Keratinocyte (primary cell): ENCODE data around the gene CGB5. TPM values are rescaled to one million over a fixed set of nuclear protein-coding genes. Genes with fewer than 3 reads are reported as not detected.
A peak's percentile ranks its signal among the peaks of the same experiment; 100 is the strongest.
"Not testable (repeated sequence)": the region's sequence is repeated elsewhere in the genome, so short reads cannot be mapped to it uniquely, and the experiment has no call there.

Experiments
- DNase-seq: peaks from one replicate; pipeline ENCODE4 v3.0.0-alpha.2; 2011; ENCODE audit warnings: low read depth, missing footprints, low spot score
- FAIRE-seq: peaks from 2 replicates; lab custom pipeline; 2011; peaks lifted over from hg19 to GRCh38; lab: Jason Lieb, UNC
- H2AFZ ChIP-seq: 2 replicates; pipeline ENCODE4 v1.6.0; 2012; ENCODE audit warnings: low read length, control low read depth, inconsistent platforms; ENCODE audit not compliant: control insufficient read depth
- H3K27ac ChIP-seq: 2 replicates; pipeline ENCODE4 v1.5.1; 2011; ENCODE audit warnings: low read length; ENCODE audit not compliant: control insufficient read depth, insufficient read depth
- H3K27me3 ChIP-seq: 3 replicates; pipeline ENCODE4 v1.6.0; 2011; ENCODE audit warnings: low read length; ENCODE audit not compliant: control insufficient read depth, insufficient read depth; ENCODE audit errors: extremely low read depth
- H3K36me3 ChIP-seq, 2 experiments: 2 replicates in 1 of 2; 3 replicates in 1 of 2; pipeline ENCODE4 v1.5.1; 2011; ENCODE audit warnings: low read length in 2 of 2, mild to moderate bottlenecking in 1 of 2; ENCODE audit not compliant: control insufficient read depth in 2 of 2, insufficient read depth in 2 of 2; ENCODE audit errors: extremely low read depth in 1 of 2
- H3K4me1 ChIP-seq: 3 replicates; pipeline ENCODE4 v1.5.1; 2011; ENCODE audit warnings: low read length; ENCODE audit not compliant: control insufficient read depth, insufficient read depth; ENCODE audit errors: extremely low read depth
- H3K4me2 ChIP-seq: 3 replicates; pipeline ENCODE4 v1.6.0; 2011; ENCODE audit warnings: low read depth, low read length; ENCODE audit not compliant: control insufficient read depth, insufficient read depth; ENCODE audit errors: extremely low read depth
- H3K4me3 ChIP-seq, 3 experiments: fragments of 200-600 bp in 1 of 3; sonication (generic) in 1 of 3; 2 replicates in 2 of 3; 3 replicates in 1 of 3; pipeline ENCODE4 v1.5.1; 2011 to 2016; ENCODE audit warnings: low read length in 3 of 3, mild to moderate bottlenecking in 3 of 3, control low read depth in 2 of 3, inconsistent platforms in 1 of 3, low read depth in 1 of 3, mixed read lengths in 1 of 3, mixed run types in 1 of 3, moderate library complexity in 1 of 3; ENCODE audit not compliant: control insufficient read depth in 2 of 3, insufficient read depth in 2 of 3; ENCODE audit errors: extremely low read depth in 1 of 3
- H3K79me2 ChIP-seq: 2 replicates; pipeline ENCODE4 v1.6.0; 2012; ENCODE audit warnings: low read length; ENCODE audit not compliant: control insufficient read depth, insufficient read depth
- H3K9ac ChIP-seq: 3 replicates; pipeline ENCODE4 v1.6.0; 2011; ENCODE audit warnings: low read length; ENCODE audit not compliant: control insufficient read depth, insufficient read depth; ENCODE audit errors: extremely low read depth
- H3K9me1 ChIP-seq: 3 replicates; pipeline ENCODE4 v1.6.0; 2011; ENCODE audit warnings: low read length; ENCODE audit not compliant: control insufficient read depth, insufficient read depth; ENCODE audit errors: extremely low read depth
- H3K9me3 ChIP-seq: 2 replicates; pipeline ENCODE4 v1.5.1; 2012; ENCODE audit warnings: low read depth, low read length; ENCODE audit not compliant: control insufficient read depth
- H4K20me1 ChIP-seq: 3 replicates; pipeline ENCODE4 v1.6.0; 2011; ENCODE audit warnings: low read length; ENCODE audit not compliant: control insufficient read depth, insufficient read depth; ENCODE audit errors: extremely low read depth
- EZH2 ChIP-seq: IDR thresholded peaks from one replicate; pipeline ENCODE4 v1.6.1; 2012; ENCODE audit warnings: inconsistent platforms, mild to moderate bottlenecking, low read length, moderate library complexity
- dilution Hi-C: fragments of 300-500 bp; cut with MboI; formaldehyde crosslinking; loops from one replicate; pipeline ENCODE4 v1.7.0; 2020; ENCODE audit warnings: low sequenced_read_pairs; ENCODE audit not compliant: extremely low pct_ligation_motif_present
- polyA plus RNA-seq, 5 experiments: library from polyadenylated mRNA; depleted of rRNA in 3 of 5; stranded (reverse) in 3 of 5; stranded (forward) in 1 of 5; unstranded in 1 of 5; fragments of >200 nt; gene quantifications; 1 replicate in 1 of 5; 2 replicates in 3 of 5; 3 replicates in 1 of 5; pipeline versions ENCODE4 v1.2.1 to v1.2.3, GENCODE V29; 2011 to 2012; ENCODE audit warnings: missing spikeins in 2 of 5, low read depth in 1 of 5, low replicate concordance in 1 of 5
- TF ChIP-seq, protein P1 (sequence below), 3 experiments: IDR thresholded peaks in 1 of 3; conservative IDR thresholded peaks in 1 of 3; optimal IDR thresholded peaks in 1 of 3; 2 replicates in 2 of 3; 3 replicates in 1 of 3; pipeline versions ENCODE3 to v1.5.1; 2011; ENCODE audit warnings: low read length in 3 of 3, mild to moderate bottlenecking in 3 of 3, moderate library complexity in 2 of 3, control low read depth in 1 of 3, inconsistent platforms in 1 of 3; ENCODE audit not compliant: insufficient read depth in 2 of 3; ENCODE audit errors: extremely low read depth in 1 of 3

Gene CGB5
- polyA plus RNA-seq, 1 donor (not counting 4 experiments of a cell fraction or from before 2014, with no cell fraction given) = 0.21 TPM

- H3K79me2 ChIP-seq = no peaks in the 10 kb centered on the region
- H3K4me3 ChIP-seq = peak overlapping the region; percentile 52 to 79 (median 68)
- H3K36me3 ChIP-seq = peaks cover 0 to 2% of the 10 kb centered on the region in 2 experiments
- H3K9ac ChIP-seq = peak overlapping the region; percentile 79
- peaks cover 2% of the 10 kb centered on the region for H3K9me1 ChIP-seq
- FAIRE-seq = peak; percentile 41
- H3K9me3 ChIP-seq = no peaks in the 10 kb centered on the region
- H4K20me1 ChIP-seq = no peaks in the 10 kb centered on the region
- H3K27me3 ChIP-seq = no peaks in the 10 kb centered on the region
- H2AFZ ChIP-seq = peak overlapping the region; percentile 41
- H3K27ac ChIP-seq = peak overlapping the region; percentile 47
- no peak for DNase-seq
- peaks cover 14% of the 10 kb centered on the region for H3K4me1 ChIP-seq
- dilution Hi-C loops = no loop called here
- H3K4me2 ChIP-seq = peak overlapping the region; percentile 95
- no peak for TF ChIP-seq EZH2
- TF ChIP-seq, protein P1, sequence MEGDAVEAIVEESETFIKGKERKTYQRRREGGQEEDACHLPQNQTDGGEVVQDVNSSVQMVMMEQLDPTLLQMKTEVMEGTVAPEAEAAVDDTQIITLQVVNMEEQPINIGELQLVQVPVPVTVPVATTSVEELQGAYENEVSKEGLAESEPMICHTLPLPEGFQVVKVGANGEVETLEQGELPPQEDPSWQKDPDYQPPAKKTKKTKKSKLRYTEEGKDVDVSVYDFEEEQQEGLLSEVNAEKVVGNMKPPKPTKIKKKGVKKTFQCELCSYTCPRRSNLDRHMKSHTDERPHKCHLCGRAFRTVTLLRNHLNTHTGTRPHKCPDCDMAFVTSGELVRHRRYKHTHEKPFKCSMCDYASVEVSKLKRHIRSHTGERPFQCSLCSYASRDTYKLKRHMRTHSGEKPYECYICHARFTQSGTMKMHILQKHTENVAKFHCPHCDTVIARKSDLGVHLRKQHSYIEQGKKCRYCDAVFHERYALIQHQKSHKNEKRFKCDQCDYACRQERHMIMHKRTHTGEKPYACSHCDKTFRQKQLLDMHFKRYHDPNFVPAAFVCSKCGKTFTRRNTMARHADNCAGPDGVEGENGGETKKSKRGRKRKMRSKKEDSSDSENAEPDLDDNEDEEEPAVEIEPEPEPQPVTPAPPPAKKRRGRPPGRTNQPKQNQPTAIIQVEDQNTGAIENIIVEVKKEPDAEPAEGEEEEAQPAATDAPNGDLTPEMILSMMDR (optimal IDR thresholded peaks at IDR 0.05 in 1 of 3, IDR thresholded peaks at IDR 0.05 in 1 of 3, conservative IDR thresholded peaks at IDR 0.05 in 1 of 3; ENCODE audit: extremely low read depth in 1 of 3, insufficient read depth in 2 of 3, low read length in 3 of 3) = peak in 1 of 3 experiments; percentile 15
These were observed 12.7 kb downstream of the CGB5 start for GRCh38 chr19:49056101-49056901.

DNA sequence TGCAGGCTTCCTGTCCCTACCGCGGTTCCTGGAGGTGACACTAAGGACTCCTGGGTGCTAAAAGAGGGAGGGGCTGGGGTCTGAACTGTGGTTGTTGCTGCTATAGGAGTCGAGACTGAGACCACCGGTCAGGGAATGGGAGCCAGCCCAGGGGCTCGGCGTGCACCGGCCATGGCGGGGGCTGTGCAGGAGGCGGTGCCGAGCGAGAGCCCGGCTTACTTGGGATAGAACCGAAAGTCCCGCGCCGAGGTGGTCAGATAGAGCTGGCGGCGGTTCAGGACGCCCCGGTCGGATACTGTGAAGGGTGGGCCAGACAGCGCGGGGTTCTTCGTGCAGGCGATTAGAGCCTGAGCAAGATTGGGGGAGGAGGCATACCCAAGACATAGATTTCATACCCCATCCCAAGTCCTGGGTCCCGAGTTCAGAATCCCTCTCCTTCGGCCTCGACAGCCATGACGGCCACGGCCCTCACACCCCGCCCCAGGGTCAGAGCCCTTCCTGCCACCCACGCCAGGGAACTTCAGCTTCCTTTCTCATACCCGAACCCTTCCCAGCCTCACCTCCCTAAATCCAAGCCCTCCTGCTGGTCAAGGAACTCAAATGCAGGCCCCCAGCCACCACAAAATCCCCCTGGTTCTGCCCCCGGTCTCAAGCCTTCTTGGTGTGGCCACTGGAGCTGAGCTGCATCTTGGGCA, 13.4 kb downstream of the CGB5 start:
- dilution Hi-C loops, H4K20me1 ChIP-seq: not testable (repeated sequence)

More for the DNA sequence above, 13.4 kb downstream of the CGB5 start:
- not testable (repeated sequence) for H3K79me2 ChIP-seq, DNase-seq, H3K9me1 ChIP-seq, H3K9me3 ChIP-seq, H3K27me3 ChIP-seq, H3K36me3 ChIP-seq
- H3K4me2 ChIP-seq = peak overlapping the region; percentile 95
- H3K27ac ChIP-seq = peak overlapping the region; percentile 40
- FAIRE-seq = peak; percentile 61
- peak overlapping the region; percentile 52 to 79 (median 68) for H3K4me3 ChIP-seq
- H3K4me1 ChIP-seq = peaks cover 14% of the 10 kb centered on the region
- H2AFZ ChIP-seq = peak overlapping the region; percentile 41
- peak overlapping the region; percentile 79 for H3K9ac ChIP-seq
